HFFc6 (cell line): ENCODE measurements around the gene KCND2. TPM values are rescaled to one million over a fixed set of nuclear protein-coding genes. Genes with fewer than 3 reads are reported as not detected.
"Not testable (repeated sequence)": the region's sequence is repeated elsewhere in the genome, so short reads cannot be mapped to it uniquely, and the experiment has no call there.

ENCODE experiments used
- DNase-seq: peaks from one replicate; pipeline ENCODE4 v3.0.0-alpha.2; 2018
- H3K27ac Mint-ChIP-seq: 2 replicates; pipeline ENCODE4 v1.8.0; 2020; ENCODE audit warnings: mild to moderate bottlenecking, mixed read lengths
- H3K27me3 Mint-ChIP-seq: 2 replicates; pipeline ENCODE4 v1.8.0; 2021; ENCODE audit warnings: mild to moderate bottlenecking, moderate library complexity, mixed read lengths; ENCODE audit not compliant: insufficient read depth
- H3K36me3 Mint-ChIP-seq: 2 replicates; pipeline ENCODE4 v1.8.0; 2021; ENCODE audit warnings: low read depth, mixed read lengths
- H3K4me1 Mint-ChIP-seq: 2 replicates; pipeline ENCODE4 v1.8.0; 2020; ENCODE audit warnings: low read depth, mixed read lengths
- H3K4me3 Mint-ChIP-seq: 2 replicates; pipeline ENCODE4 v1.8.0; 2020; ENCODE audit warnings: mild to moderate bottlenecking, moderate library complexity, mixed read lengths
- H3K9me3 Mint-ChIP-seq: 2 replicates; pipeline ENCODE4 v1.8.0; 2020; ENCODE audit warnings: mild to moderate bottlenecking, mixed read lengths
- long read RNA-seq: library from polyadenylated mRNA; unstranded; transcript quantifications from one replicate; pipeline ENCODE4 v2.0.0, GENCODE V29; 2019
- total RNA-seq, 6 experiments: library from RNA; stranded (reverse); fragmentation: NEBNext Ultra II Directional; extraction: Animal tissue kit (Norgen Biotek cat#: 25700); gene quantifications; 2 replicates in 1 of 6; 3 replicates in 5 of 6; pipeline ENCODE4 v1.2.3, GENCODE V29; 2021
- TF ChIP-seq, protein P1 (sequence below): fragments of 200-600 bp; sonication (generic); IDR thresholded peaks from 2 replicates; pipeline ENCODE4 v1.5.0; 2021; ENCODE audit warnings: antibody characterized with exemption, mild to moderate bottlenecking

The KCND2 gene
- total RNA-seq, result not detected
- long read RNA-seq, result 0 reads

DNA sequence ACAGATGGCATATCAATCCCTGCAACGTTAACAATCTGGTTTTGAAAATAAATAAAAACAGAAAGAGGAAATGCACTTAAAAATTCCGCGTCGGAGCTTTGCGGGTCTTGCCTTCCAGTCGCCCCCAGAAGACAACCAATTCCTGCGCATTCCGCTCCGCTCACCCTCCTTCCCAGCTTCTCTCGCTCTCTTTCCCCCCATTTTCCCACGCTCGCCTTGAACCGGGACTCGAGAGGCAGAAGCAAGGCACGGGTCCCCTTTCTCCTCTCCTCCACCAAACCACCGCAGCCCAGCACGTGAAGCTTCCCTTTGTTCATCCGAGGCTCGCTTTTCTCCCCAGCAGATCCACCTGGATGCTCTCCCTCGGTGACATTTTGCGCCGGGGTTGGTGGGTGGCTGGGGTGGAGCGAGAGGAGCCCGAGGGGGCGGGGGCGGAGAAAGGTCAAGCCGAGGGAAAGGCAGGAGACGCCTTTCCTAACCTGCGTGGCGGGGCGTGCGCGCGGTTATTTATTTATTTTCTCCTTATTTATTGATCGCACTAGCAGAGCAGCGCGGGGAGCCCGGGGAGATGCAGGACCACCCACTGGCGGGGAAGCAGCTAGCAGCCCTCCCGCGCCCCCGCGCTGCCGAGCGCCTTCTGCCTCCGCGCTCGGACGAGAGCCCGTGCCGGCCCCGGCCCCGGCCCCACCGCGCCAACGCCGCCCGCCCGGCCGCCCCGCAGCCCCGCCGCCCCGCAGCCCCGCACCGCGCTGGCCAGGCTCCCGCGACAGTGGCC is at the start of gene KCND2:
TSS of gene KCND2 (plus strand) at position 475 of the 775 bp plus-strand sequence.
- DNase-seq, result no peak
- H3K27me3 Mint-ChIP-seq, result peaks cover 18% of the 10 kb centered on the region; the same call in 1 of the 2 replicates
- H3K9me3 Mint-ChIP-seq, result peaks cover 9% of the 10 kb centered on the region
- no peak within 1 kb of the TSS for H3K27ac Mint-ChIP-seq
- peaks cover 8% of the 10 kb centered on the region; the same call in 1 of the 2 replicates for H3K4me1 Mint-ChIP-seq
- no peaks in the 10 kb centered on the region for H3K36me3 Mint-ChIP-seq
- TF ChIP-seq, protein P1, sequence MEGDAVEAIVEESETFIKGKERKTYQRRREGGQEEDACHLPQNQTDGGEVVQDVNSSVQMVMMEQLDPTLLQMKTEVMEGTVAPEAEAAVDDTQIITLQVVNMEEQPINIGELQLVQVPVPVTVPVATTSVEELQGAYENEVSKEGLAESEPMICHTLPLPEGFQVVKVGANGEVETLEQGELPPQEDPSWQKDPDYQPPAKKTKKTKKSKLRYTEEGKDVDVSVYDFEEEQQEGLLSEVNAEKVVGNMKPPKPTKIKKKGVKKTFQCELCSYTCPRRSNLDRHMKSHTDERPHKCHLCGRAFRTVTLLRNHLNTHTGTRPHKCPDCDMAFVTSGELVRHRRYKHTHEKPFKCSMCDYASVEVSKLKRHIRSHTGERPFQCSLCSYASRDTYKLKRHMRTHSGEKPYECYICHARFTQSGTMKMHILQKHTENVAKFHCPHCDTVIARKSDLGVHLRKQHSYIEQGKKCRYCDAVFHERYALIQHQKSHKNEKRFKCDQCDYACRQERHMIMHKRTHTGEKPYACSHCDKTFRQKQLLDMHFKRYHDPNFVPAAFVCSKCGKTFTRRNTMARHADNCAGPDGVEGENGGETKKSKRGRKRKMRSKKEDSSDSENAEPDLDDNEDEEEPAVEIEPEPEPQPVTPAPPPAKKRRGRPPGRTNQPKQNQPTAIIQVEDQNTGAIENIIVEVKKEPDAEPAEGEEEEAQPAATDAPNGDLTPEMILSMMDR, result no peak
- H3K4me3 Mint-ChIP-seq, result peak within 1 kb of the TSS; percentile 81

DNA sequence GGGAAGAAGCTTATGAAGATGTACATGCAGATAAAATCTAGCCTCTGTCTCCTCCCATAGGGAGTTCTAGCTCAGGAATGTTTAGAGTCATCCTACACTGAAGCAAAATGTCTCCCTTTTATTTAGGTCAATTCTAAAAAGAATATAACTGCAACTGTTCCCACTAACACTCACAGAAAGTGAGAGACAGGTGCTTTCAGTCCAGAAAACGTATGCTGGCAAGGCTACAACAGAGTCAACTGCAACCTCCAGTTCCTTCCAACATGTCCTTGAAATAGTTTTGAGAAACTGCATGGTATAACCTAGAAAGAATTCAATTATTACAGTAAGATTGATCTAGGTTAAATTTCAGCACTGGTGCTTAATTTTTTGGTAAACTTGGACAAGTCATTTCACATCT is 46.8 kb upstream of the KCND2 start:
- Mint-ChIP-seq H3K9me3 (peaks cover 24% of the 10 kb centered on the region), H3K27me3 (no peaks in the 10 kb centered on the region), H3K4me1 (no peaks in the 10 kb centered on the region), H3K36me3 (peaks cover 4% of the 10 kb centered on the region; the same call in 1 of the 2 replicates), H3K4me3 (no peak overlapping the region), H3K27ac (no peak overlapping the region)
- DNase-seq, result no peak
- TF ChIP-seq, protein P1, result no peak

DNA sequence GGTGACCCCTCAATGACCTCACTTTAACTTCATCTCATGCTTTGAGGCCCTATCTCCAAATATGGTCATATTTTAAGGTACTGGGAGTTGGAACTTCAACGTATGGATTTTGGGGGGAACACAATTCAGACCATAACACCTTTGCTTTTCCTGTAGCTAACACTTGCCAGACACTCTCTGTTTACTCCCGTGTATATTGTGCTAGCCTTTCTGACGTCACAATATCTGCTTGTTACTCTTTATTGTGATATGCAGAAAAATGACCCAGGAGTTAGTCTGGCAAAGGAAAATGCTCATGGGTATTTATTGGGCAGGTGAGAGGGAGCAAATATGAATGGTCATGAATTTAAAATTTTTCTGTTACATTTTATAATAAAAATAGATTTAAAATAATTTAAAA is 45.7 kb upstream of the KCND2 start:
- Mint-ChIP-seq H3K4me1 (no peaks in the 10 kb centered on the region), H3K27me3 (no peaks in the 10 kb centered on the region), H3K4me3 (no peak overlapping the region), H3K27ac (no peak overlapping the region), H3K36me3 (peaks cover 4% of the 10 kb centered on the region; the same call in 1 of the 2 replicates), H3K9me3 (peaks cover 29% of the 10 kb centered on the region)
- no peak for DNase-seq
- TF ChIP-seq, protein P1, result no peak

DNA sequence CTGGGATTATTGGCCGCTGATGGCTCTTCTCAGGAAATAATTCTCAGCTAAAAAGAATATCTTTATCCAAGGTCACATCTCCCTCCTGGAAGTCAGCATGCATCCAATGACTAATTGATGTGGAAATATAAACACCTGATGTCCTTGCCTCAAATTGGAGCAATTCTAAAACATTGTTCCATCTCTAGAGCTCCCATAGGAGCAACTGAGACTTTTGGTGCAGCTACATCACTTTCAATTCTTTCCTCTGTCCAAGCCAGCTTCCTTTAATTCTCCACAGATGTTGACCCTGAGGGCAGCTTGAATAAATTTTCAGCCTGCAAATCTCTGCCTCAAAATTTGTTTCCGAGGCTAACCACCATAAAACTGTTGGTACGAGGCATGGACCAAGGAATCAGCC is 43.9 kb upstream of the KCND2 start:
- Mint-ChIP-seq H3K36me3 (peaks cover 4% of the 10 kb centered on the region; the same call in 1 of the 2 replicates), H3K27ac (no peak overlapping the region), H3K9me3 (peaks cover 29% of the 10 kb centered on the region), H3K27me3 (no peaks in the 10 kb centered on the region), H3K4me3 (no peak overlapping the region), H3K4me1 (no peaks in the 10 kb centered on the region)
- TF ChIP-seq, protein P1, result no peak
- DNase-seq, result no peak

DNA sequence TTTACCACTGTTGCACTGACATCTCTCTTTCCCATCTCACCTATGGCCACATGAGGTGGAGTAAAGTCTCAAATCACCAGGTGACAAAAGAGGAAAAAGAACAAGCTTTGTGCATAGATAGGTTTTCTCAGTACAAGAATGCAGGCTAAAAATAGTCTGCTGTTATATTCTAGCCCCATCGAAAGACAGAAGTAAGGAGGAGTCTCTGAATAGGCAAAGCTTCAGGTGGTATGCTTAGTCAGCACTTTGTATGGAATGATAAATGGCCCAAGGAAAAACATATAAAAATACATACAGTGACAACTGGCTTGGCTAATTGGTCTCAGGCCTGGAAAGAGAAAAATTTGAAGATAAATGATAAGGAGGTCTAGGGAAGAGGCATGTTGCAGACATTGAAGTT is 39.6 kb upstream of the KCND2 start:
- DNase-seq, result no peak
- Mint-ChIP-seq H3K4me3 (no peak overlapping the region), H3K36me3 (peaks cover 4% of the 10 kb centered on the region; the same call in 1 of the 2 replicates), H3K4me1 (no peaks in the 10 kb centered on the region), H3K9me3 (peaks cover 23% of the 10 kb centered on the region), H3K27me3 (no peaks in the 10 kb centered on the region; the same call in 1 of the 2 replicates), H3K27ac (no peak overlapping the region)
- TF ChIP-seq, protein P1, result no peak

DNA sequence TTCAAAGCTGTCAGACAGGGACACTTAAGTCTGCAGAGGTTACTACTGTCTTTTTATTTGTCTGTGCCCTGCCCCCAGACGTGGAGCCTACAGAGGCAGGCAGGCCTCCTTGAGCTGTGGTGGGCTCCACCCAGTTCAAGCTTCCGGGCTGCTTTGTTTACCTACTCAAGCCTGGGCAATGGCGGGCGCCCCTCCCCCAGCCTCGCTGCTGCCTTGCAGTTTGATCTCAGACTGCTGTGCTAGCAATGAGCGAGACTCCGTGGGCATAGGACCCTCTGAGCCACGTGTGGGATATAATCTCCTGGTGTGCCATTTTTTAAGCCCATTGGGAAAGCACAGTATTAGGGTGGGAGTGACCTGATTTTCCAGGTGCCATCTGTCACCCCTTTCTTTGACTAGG is 32.6 kb upstream of the KCND2 start:
- not testable (repeated sequence) for H3K27me3 Mint-ChIP-seq, H3K36me3 Mint-ChIP-seq, H3K27ac Mint-ChIP-seq, DNase-seq, H3K4me3 Mint-ChIP-seq, H3K4me1 Mint-ChIP-seq
- peaks cover 18% of the 10 kb centered on the region for H3K9me3 Mint-ChIP-seq
